ENCODE data around the gene GAL.

GRCh38 chr11:68659158-68659921 is 25.0 kb upstream of the GAL start:
- TF ChIP-seq CTCF (IDR thresholded peaks at IDR 0.05; ENCODE audit: low read depth, low read length, poor library complexity, severe bottlenecking) (no peak), EZH2phosphoT487 (IDR thresholded peaks at IDR 0.05; ENCODE audit: borderline replicate concordance, low read length) (no peak)
